SK-N-SH (cell line): ENCODE measurements around the gene KRTAP1-1.

Experiments used
- CTCF ChIP-seq: fragments of 200-600 bp; sonication (generic); IDR thresholded peaks from 2 replicates; pipeline ENCODE4 v1.6.1; 2017; ENCODE audit warnings: antibody characterized with exemption, mild to moderate bottlenecking, moderate library complexity
- EP300 ChIP-seq, 2 experiments: IDR thresholded peaks; 2 replicates each; pipeline versions ENCODE4 v1.4.0 to v1.6.1; 2012; ENCODE audit warnings: borderline replicate concordance in 1 of 2, low read depth in 1 of 2, low read length in 1 of 2
- EZH2phosphoT487 ChIP-seq: fragments of 200-600 bp; sonication (generic); IDR thresholded peaks from 2 replicates; pipeline ENCODE4 v1.6.1; 2017; ENCODE audit warnings: low read depth, mixed run types, mild to moderate bottlenecking, antibody characterized with exemption, moderate library complexity, borderline replicate concordance
- MAX ChIP-seq: IDR thresholded peaks from 2 replicates; pipeline ENCODE4 v1.4.0; 2012; ENCODE audit warnings: low read depth
- MXI1 ChIP-seq: IDR thresholded peaks from 2 replicates; pipeline ENCODE4 v1.6.1; 2012; ENCODE audit warnings: mild to moderate bottlenecking, low read depth, low read length, improper control_type of control experiment
- NFIC ChIP-seq: IDR thresholded peaks from 2 replicates; pipeline ENCODE4 v1.4.0; 2012; ENCODE audit warnings: borderline replicate concordance
- NRF1 ChIP-seq: IDR thresholded peaks from 2 replicates; pipeline ENCODE4 v1.6.1; 2012; ENCODE audit warnings: low read depth, mild to moderate bottlenecking, low read length
- POLR2AphosphoS5 ChIP-seq: IDR thresholded peaks from 2 replicates; pipeline ENCODE4 v1.6.1; 2012; ENCODE audit warnings: low read depth, low read length
- REST ChIP-seq: IDR thresholded peaks from 2 replicates; pipeline ENCODE4 v1.6.1; 2012; ENCODE audit warnings: mild to moderate bottlenecking, low read depth, low read length, moderate library complexity
- RXRA ChIP-seq: IDR thresholded peaks from 2 replicates; pipeline ENCODE4 v1.4.0; 2012; ENCODE audit warnings: low read depth, mild to moderate bottlenecking, borderline replicate concordance
- SMC3 ChIP-seq: IDR thresholded peaks from 2 replicates; pipeline ENCODE4 v1.6.1; 2012; ENCODE audit warnings: low read depth, low read length, improper control_type of control experiment
- TAF1 ChIP-seq: IDR thresholded peaks from 2 replicates; pipeline ENCODE4 v1.6.1; 2012; ENCODE audit warnings: low read depth, mild to moderate bottlenecking, low read length, moderate library complexity, borderline replicate concordance
- USF2 ChIP-seq: fragments of 150-350 bp; IDR thresholded peaks from 2 replicates; pipeline ENCODE4 v1.6.1; 2017; ENCODE audit warnings: antibody characterized with exemption, low read length, low read depth, borderline replicate concordance

- TF ChIP-seq REST, result no peak
- no peak for TF ChIP-seq CTCF
- TF ChIP-seq TAF1, result no peak
- TF ChIP-seq NFIC, result no peak
- no peak for TF ChIP-seq NRF1
- TF ChIP-seq POLR2AphosphoS5, result no peak
- no peak for TF ChIP-seq EP300 (IDR thresholded peaks at IDR 0.05; ENCODE audit: borderline replicate concordance in 1 of 2, low read depth in 1 of 2, low read length in 1 of 2)
- no peak for TF ChIP-seq MAX
- TF ChIP-seq RXRA, result no peak
- TF ChIP-seq MXI1, result no peak
- TF ChIP-seq EZH2phosphoT487, result no peak
- no peak for TF ChIP-seq SMC3
- no peak for TF ChIP-seq USF2
These were observed 16.3 kb upstream of the KRTAP1-1 start for GRCh38 chr17:41057547-41057946.
